Endothelial cell of umbilical vein (primary cell): ENCODE measurements around the gene EPC1. TPM values are rescaled to one million over a fixed set of nuclear protein-coding genes. Genes with fewer than 3 reads are reported as not detected.

ENCODE experiments used
- BruUV-seq: library from RNA; stranded (reverse); fragments of 400-500 nt; replicated peaks from 2 replicates; lab custom pipeline; 2021; lab: Mats Ljungman, UMichigan
- CTCF ChIA-PET: fragments of 300-600, 350-600 bp; sonication (Branson Sonifier 250); formaldehyde crosslinking; loops from one replicate; lab custom pipeline; 2021; ENCODE audit warnings: antibody characterized with exemption, inconsistent platforms; lab: Charles Lee
- POLR2A ChIA-PET: fragments of 300-600, 350-600 bp; sonication (Branson Sonifier 250); formaldehyde crosslinking; loops from one replicate; lab custom pipeline; 2021; ENCODE audit warnings: antibody characterized with exemption, inconsistent platforms; lab: Charles Lee
- DNase-seq: peaks from one replicate; pipeline ENCODE4 v3.0.0-alpha.2; 2011; ENCODE audit warnings: low read depth, low spot score
- FAIRE-seq: peaks from 2 replicates; lab custom pipeline; 2011; peaks lifted over from hg19 to GRCh38; lab: Jason Lieb, UNC
- H2AFZ ChIP-seq: 2 replicates; pipeline ENCODE4 v1.6.0; 2012; ENCODE audit warnings: low read depth, low read length, control low read depth, inconsistent platforms
- H3K27ac ChIP-seq: 2 replicates; pipeline ENCODE4 v1.5.1; 2011; ENCODE audit warnings: low read depth, mild to moderate bottlenecking, control low read depth, low read length, moderate library complexity; ENCODE audit not compliant: insufficient read depth
- H3K27me3 ChIP-seq, 2 experiments: 2 replicates each; pipeline versions ENCODE4 v1.6.0 to v1.6.1; 2011; ENCODE audit warnings: low read length in 2 of 2, mixed read lengths in 1 of 2; ENCODE audit not compliant: control insufficient read depth in 2 of 2, insufficient read depth in 2 of 2
- H3K36me3 ChIP-seq, 2 experiments: 2 replicates in 1 of 2; 3 replicates in 1 of 2; pipeline ENCODE4 v1.5.1; 2011; ENCODE audit warnings: low read length in 2 of 2, mild to moderate bottlenecking in 1 of 2, moderate library complexity in 1 of 2; ENCODE audit not compliant: control insufficient read depth in 2 of 2, insufficient read depth in 2 of 2; ENCODE audit errors: extremely low read depth in 1 of 2
- H3K4me1 ChIP-seq: 3 replicates; pipeline ENCODE4 v1.5.1; 2011; ENCODE audit warnings: mild to moderate bottlenecking, low read length; ENCODE audit not compliant: control insufficient read depth, insufficient read depth; ENCODE audit errors: extremely low read depth
- H3K4me2 ChIP-seq: 2 replicates; pipeline ENCODE4 v1.6.1; 2011; ENCODE audit warnings: low read length, control low read depth, mixed read lengths; ENCODE audit not compliant: insufficient read depth
- H3K4me3 ChIP-seq, 3 experiments: fragments of 200-600 bp in 1 of 3; sonication (generic), shearing (Covaris generic) in 1 of 3; replicated peaks in 1 of 3; 2 replicates each; pipeline ENCODE4 v1.5.1; 2011 to 2016; ENCODE audit warnings: control low read depth in 3 of 3, low read length in 3 of 3, mild to moderate bottlenecking in 2 of 3, inconsistent platforms in 1 of 3, low read depth in 1 of 3, moderate library complexity in 1 of 3; ENCODE audit not compliant: insufficient read depth in 1 of 3
- H3K79me2 ChIP-seq: 2 replicates; pipeline ENCODE4 v1.6.0; 2012; ENCODE audit warnings: low read length, inconsistent platforms; ENCODE audit not compliant: control insufficient read depth, insufficient read depth
- H3K9ac ChIP-seq: replicated peaks from 2 replicates; pipeline ENCODE3; 2011; ENCODE audit warnings: low read length, control low read depth; ENCODE audit not compliant: insufficient read depth; ENCODE audit errors: extremely low read depth
- H3K9me1 ChIP-seq: replicated peaks from 3 replicates; pipeline ENCODE4 v1.6.0; 2011; ENCODE audit warnings: mild to moderate bottlenecking, low read length; ENCODE audit not compliant: control insufficient read depth, insufficient read depth; ENCODE audit errors: extremely low read depth
- H3K9me3 ChIP-seq: replicated peaks from 2 replicates; pipeline ENCODE4 v1.5.1; 2012; ENCODE audit warnings: low read length, inconsistent platforms; ENCODE audit not compliant: control insufficient read depth, insufficient read depth
- H4K20me1 ChIP-seq: replicated peaks from 2 replicates; pipeline ENCODE3; 2011; ENCODE audit warnings: mild to moderate bottlenecking, low read length; ENCODE audit not compliant: control insufficient read depth, insufficient read depth; ENCODE audit errors: extremely low read depth
- EZH2 ChIP-seq: IDR thresholded peaks from 2 replicates; pipeline ENCODE4 v1.6.1; 2012; ENCODE audit warnings: borderline replicate concordance, low read depth, mild to moderate bottlenecking, moderate library complexity, low read length, inconsistent platforms; ENCODE audit not compliant: severe bottlenecking
- FOS ChIP-seq: IDR thresholded peaks from 2 replicates; pipeline ENCODE4 v1.6.1; 2011; ENCODE audit warnings: mild to moderate bottlenecking, low read length, moderate library complexity, borderline replicate concordance; ENCODE audit not compliant: insufficient read depth
- JUN ChIP-seq: IDR thresholded peaks from 2 replicates; pipeline ENCODE4 v1.6.1; 2011; ENCODE audit warnings: borderline replicate concordance, low read depth; ENCODE audit not compliant: insufficient read length, insufficient read depth
- POLR2A ChIP-seq: IDR thresholded peaks from 2 replicates; pipeline ENCODE4 v1.6.1; 2012; ENCODE audit warnings: low read depth, mild to moderate bottlenecking, control low read depth, low read length
- POLR2AphosphoS5 ChIP-seq: IDR thresholded peaks from 2 replicates; pipeline ENCODE4 v1.6.1; 2012; ENCODE audit warnings: low read depth, mild to moderate bottlenecking, control low read depth, low read length, moderate library complexity; ENCODE audit not compliant: insufficient read depth
- dilution Hi-C: fragments of 300-500 bp; cut with MboI; formaldehyde crosslinking; loops from one replicate; pipeline ENCODE4 v1.15.0; 2019; ENCODE audit warnings: low sequenced_read_pairs; ENCODE audit not compliant: extremely low pct_ligation_motif_present
- intact Hi-C: fragments of 100-400 bp; cut with micrococcal nuclease; formaldehyde crosslinking; loops from one replicate; pipeline ENCODE4 v1.10.0; 2022
- polyA plus RNA-seq, 4 experiments: library from polyadenylated mRNA; depleted of rRNA in 3 of 4; stranded (reverse) in 3 of 4; unstranded in 1 of 4; fragments of >200 nt; gene quantifications; 2 replicates each; pipeline versions ENCODE4 v1.2.1 to v1.2.3, GENCODE V29; 2011 to 2012; ENCODE audit warnings: missing spikeins in 1 of 4
- total RNA-seq: library from RNA; stranded (reverse); gene quantifications from 2 replicates; pipeline ENCODE4 v1.2.3, GENCODE V29; 2021
- TF ChIP-seq, protein P1 (sequence below): IDR thresholded peaks from 2 replicates; pipeline ENCODE4 v1.6.1; 2011; ENCODE audit not compliant: insufficient read depth, insufficient read length

The EPC1 gene
- total and polyA plus RNA-seq, 2 donors (not counting 3 experiments of a cell fraction or from before 2014, with no cell fraction given): 27.9 to 39.0 TPM

DNA sequence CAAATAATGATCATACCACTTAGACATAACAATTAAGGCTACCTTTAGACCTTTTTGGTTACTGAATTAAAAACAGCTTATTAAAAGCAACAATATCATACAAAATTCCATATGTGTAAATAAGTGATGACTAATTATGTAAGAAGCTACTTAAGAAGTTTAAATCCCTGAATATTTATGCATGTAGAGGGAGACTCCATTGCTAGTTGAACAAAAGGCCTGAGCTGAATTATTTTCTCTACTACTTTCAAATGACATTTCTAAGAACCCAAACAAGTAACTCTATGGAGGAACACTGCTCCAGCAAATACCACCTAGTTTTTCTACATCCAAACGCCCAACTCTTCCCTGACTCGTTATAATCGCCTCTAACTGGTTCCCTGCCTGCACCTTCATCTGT is 31.5 kb downstream of the EPC1 start:
- POLR2A ChIA-PET: no interaction called here
- H4K20me1 ChIP-seq: peaks cover 14% of the 10 kb centered on the region
- dilution Hi-C loops: no loop called here

DNA sequence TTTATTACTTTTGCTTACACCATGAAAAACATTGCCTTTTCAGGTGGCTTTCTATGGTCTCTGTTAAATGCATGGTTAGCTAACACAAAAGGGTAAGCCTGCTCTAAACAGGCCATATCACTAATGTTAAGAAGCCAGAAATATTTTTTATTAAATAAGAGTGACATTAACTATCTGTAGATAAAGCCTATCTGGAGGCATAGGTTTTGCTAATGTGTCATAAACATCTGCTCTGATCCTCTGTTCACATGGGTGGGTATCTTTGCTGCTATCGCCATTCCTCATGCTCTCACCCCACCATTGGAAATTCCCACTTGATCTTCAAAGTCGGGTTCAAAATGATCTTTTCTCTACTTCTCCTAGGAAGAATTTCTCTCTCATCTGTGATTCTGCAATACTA is 32.4 kb downstream of the EPC1 start:
- Histone ChIP-seq H3K36me3 (no peaks in the 10 kb centered on the region), H2AFZ (no peak overlapping the region), H3K27ac (no peak overlapping the region), H3K4me2 (no peak overlapping the region), H3K4me1 (peaks cover 6% of the 10 kb centered on the region), H3K4me3 (no peak overlapping the region), H3K9ac (no peak overlapping the region), H3K9me1 (no peaks in the 10 kb centered on the region), H3K79me2 (peaks cover 95% of the 10 kb centered on the region), H3K27me3 (no peaks in the 10 kb centered on the region), H4K20me1 (peaks cover 14% of the 10 kb centered on the region), H3K9me3 (no peaks in the 10 kb centered on the region)
- no peak for FAIRE-seq
- dilution Hi-C loops: no loop called here
- ChIA-PET POLR2A (no interaction called here), CTCF (interaction anchor here (1.0 to 1.5 kb wide), 2 partner anchors 10 to 22 kb away, joined by 3 read pairs; no protein-coding TSS in a partner anchor)
- no peak for DNase-seq
- intact Hi-C loops: no loop called here
- BruUV-seq: no TSS peak
- TF ChIP-seq POLR2AphosphoS5: no peak
- no peak for TF ChIP-seq FOS

More for the DNA sequence above, 31.5 kb downstream of the EPC1 start:
- DNase-seq (no peak), FAIRE-seq (no peak)
- Histone ChIP-seq H3K36me3 (no peaks in the 10 kb centered on the region), H3K4me3 (no peak overlapping the region), H3K4me2 (no peak overlapping the region), H3K4me1 (peaks cover 6% of the 10 kb centered on the region), H3K9me3 (no peaks in the 10 kb centered on the region), H3K27ac (no peak overlapping the region), H3K27me3 (no peaks in the 10 kb centered on the region), H3K9ac (no peak overlapping the region), H3K9me1 (no peaks in the 10 kb centered on the region), H2AFZ (no peak overlapping the region), H3K79me2 (peaks cover 95% of the 10 kb centered on the region)
- CTCF ChIA-PET: interaction anchor here (0.7 to 1.1 kb wide), 2 partner anchors 9 to 27 kb away, joined by 3 to 5 read pairs; no protein-coding TSS in a partner anchor
- no TSS peak for BruUV-seq
- intact Hi-C loops: no loop called here
- TF ChIP-seq POLR2AphosphoS5: no peak
- no peak for TF ChIP-seq FOS
- TF ChIP-seq, protein P1, sequence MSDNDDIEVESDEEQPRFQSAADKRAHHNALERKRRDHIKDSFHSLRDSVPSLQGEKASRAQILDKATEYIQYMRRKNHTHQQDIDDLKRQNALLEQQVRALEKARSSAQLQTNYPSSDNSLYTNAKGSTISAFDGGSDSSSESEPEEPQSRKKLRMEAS: no peak
- TF ChIP-seq EZH2: no peak
- TF ChIP-seq POLR2A: no peak
- TF ChIP-seq JUN: no peak
